Ovary (tissue), 3 donors: ENCODE measurements around the gene MEP1A.

Experiments
- CTCF ChIP-seq, 3 donors: fragments of 450-650 bp in 2 of 3; fragments of 200-600 bp in 1 of 3; IDR thresholded peaks; one replicate each; pipeline versions ENCODE4 v1.5.1 to v1.8.0; 2016 to 2022; ENCODE audit warnings: antibody characterized with exemption in 3 of 3, mild to moderate bottlenecking in 1 of 3
- EP300 ChIP-seq: sonication (generic); formaldehyde crosslinking; IDR thresholded peaks from one replicate; pipeline ENCODE4 v1.6.1; 2017; ENCODE audit warnings: antibody characterized with exemption
- POLR2A ChIP-seq: fragments of 450-650 bp; IDR thresholded peaks from one replicate; pipeline ENCODE4 v1.6.1; 2017; ENCODE audit warnings: antibody characterized with exemption, mild to moderate bottlenecking, moderate library complexity
- donor health status: DM: no; HTN: no; CAD: no.

GRCh38 chr6:46746696-46747095, 46.5 kb upstream of the MEP1A start, which contains the start of gene ANKRD66:
- TF ChIP-seq CTCF (IDR thresholded peaks at IDR 0.05): no peak
- TF ChIP-seq EP300: no peak
- TF ChIP-seq POLR2A: no peak
